ENCODE results near the gene CHST8.

Gene CHST8

GRCh38 chr19:33749619-33750175, 127.9 kb downstream of the CHST8 start:
- TF ChIP-seq EZH2 (IDR thresholded peaks at IDR 0.05; ENCODE audit: borderline replicate concordance, low read depth, low read length, severe bottlenecking) (no peak), CTCF (IDR thresholded peaks at IDR 0.05; ENCODE audit: borderline replicate concordance, extremely low read depth, low read length, poor library complexity, severe bottlenecking) (no peak)
- no peak for DNase-seq
- no peak for ATAC-seq (ENCODE audit: insufficient read depth, low read depth)
- Histone ChIP-seq H3K27me3 (ENCODE audit: insufficient read depth, low read length, poor library complexity) (no peaks in the 10 kb centered on the region), H3K36me3 (ENCODE audit: insufficient read depth, low read length) (no peaks in the 10 kb centered on the region), H3K4me3 (ENCODE audit: low read depth in 1 of 2, low read length in 2 of 2) (no peak overlapping the region), H3K9ac (ENCODE audit: low read depth, low read length) (no peak overlapping the region), H3K27ac (ENCODE audit: low read length) (no peak overlapping the region), H3K79me2 (ENCODE audit: insufficient read depth, low read length) (no peaks in the 10 kb centered on the region), H2AFZ (ENCODE audit: low read depth, low read length) (no peak overlapping the region), H3K4me2 (ENCODE audit: insufficient read depth, low read length) (no peak overlapping the region), H4K20me1 (ENCODE audit: insufficient read depth, low read length) (0 out of 2 replicates have a peak, but pooled peaks cover 4% of the 10 kb centered on the region), H3K9me3 (ENCODE audit: insufficient read depth, low read length, severe bottlenecking) (no peaks in the 10 kb centered on the region), H3K4me1 (ENCODE audit: insufficient read depth, low read length) (no peaks in the 10 kb centered on the region)

- H3K79me2 ChIP-seq (ENCODE audit: insufficient read depth, low read length), result no peaks in the 10 kb centered on the region
- DNase-seq, result no peak
- ATAC-seq (ENCODE audit: insufficient read depth, low read depth), result no peak
- no peak overlapping the region for H3K4me2 ChIP-seq (ENCODE audit: insufficient read depth, low read length)
- no peaks in the 10 kb centered on the region for H3K4me1 ChIP-seq (ENCODE audit: insufficient read depth, low read length)
- no peaks in the 10 kb centered on the region for H3K9me3 ChIP-seq (ENCODE audit: insufficient read depth, low read length, severe bottlenecking)
- H3K9ac ChIP-seq (ENCODE audit: low read depth, low read length), result no peak overlapping the region
- 0 out of 2 replicates have a peak, but pooled peaks cover 4% of the 10 kb centered on the region for H4K20me1 ChIP-seq (ENCODE audit: insufficient read depth, low read length)
- no peaks in the 10 kb centered on the region for H3K36me3 ChIP-seq (ENCODE audit: insufficient read depth, low read length)
- no peak for TF ChIP-seq EZH2 (IDR thresholded peaks at IDR 0.05; ENCODE audit: borderline replicate concordance, low read depth, low read length, severe bottlenecking)
- no peak for TF ChIP-seq CTCF (IDR thresholded peaks at IDR 0.05; ENCODE audit: borderline replicate concordance, extremely low read depth, low read length, poor library complexity, severe bottlenecking)
- H2AFZ ChIP-seq (ENCODE audit: low read depth, low read length), result no peak overlapping the region
- no peak overlapping the region for H3K4me3 ChIP-seq (ENCODE audit: low read depth in 1 of 2, low read length in 2 of 2)
- no peaks in the 10 kb centered on the region for H3K27me3 ChIP-seq (ENCODE audit: insufficient read depth, low read length, poor library complexity)
- no peak overlapping the region for H3K27ac ChIP-seq (ENCODE audit: low read length)
Observed at GRCh38 chr19:33750587-33751435, 129.1 kb downstream of the CHST8 start.

GRCh38 chr19:33751436-33751770, 129.7 kb downstream of the CHST8 start:
- no peak overlapping the region for H2AFZ ChIP-seq (ENCODE audit: low read depth, low read length)
- no peak overlapping the region for H3K27ac ChIP-seq (ENCODE audit: low read length)
- H3K4me1 ChIP-seq (ENCODE audit: insufficient read depth, low read length), result no peaks in the 10 kb centered on the region
- H3K27me3 ChIP-seq (ENCODE audit: insufficient read depth, low read length, poor library complexity), result no peaks in the 10 kb centered on the region
- TF ChIP-seq CTCF (IDR thresholded peaks at IDR 0.05; ENCODE audit: borderline replicate concordance, extremely low read depth, low read length, poor library complexity, severe bottlenecking) (no peak), EZH2 (IDR thresholded peaks at IDR 0.05; ENCODE audit: borderline replicate concordance, low read depth, low read length, severe bottlenecking) (no peak)
- no peak overlapping the region for H3K4me2 ChIP-seq (ENCODE audit: insufficient read depth, low read length)
- no peaks in the 10 kb centered on the region for H3K9me3 ChIP-seq (ENCODE audit: insufficient read depth, low read length, severe bottlenecking)
- H3K36me3 ChIP-seq (ENCODE audit: insufficient read depth, low read length), result no peaks in the 10 kb centered on the region
- H3K9ac ChIP-seq (ENCODE audit: low read depth, low read length), result no peak overlapping the region
- 0 out of 2 replicates have a peak, but pooled peaks cover 4% of the 10 kb centered on the region for H4K20me1 ChIP-seq (ENCODE audit: insufficient read depth, low read length)
- H3K79me2 ChIP-seq (ENCODE audit: insufficient read depth, low read length), result no peaks in the 10 kb centered on the region
- DNase-seq, result no peak
- no peak overlapping the region for H3K4me3 ChIP-seq (ENCODE audit: low read depth in 1 of 2, low read length in 2 of 2)
- no peak for ATAC-seq (ENCODE audit: insufficient read depth, low read depth)
